Suprapubic skin (tissue), 4 donors: Measurements from ENCODE around the gene SFXN5. TPM values are rescaled to one million over a fixed set of nuclear protein-coding genes. Genes with fewer than 3 reads are reported as not detected.

Experiments used
- DNase-seq, 2 donors: peaks; one replicate each; pipeline ENCODE4 v3.0.0-alpha.2; 2019; ENCODE audit warnings: low spot score in 2 of 2
- H3K27ac ChIP-seq: fragments of 200-600 bp; sonication (generic); one replicate; pipeline ENCODE4 v1.5.1; 2019
- H3K27me3 ChIP-seq: fragments of 200-600 bp; sonication (generic); one replicate; pipeline ENCODE4 v1.5.1; 2019
- H3K36me3 ChIP-seq: fragments of 200-600 bp; sonication (generic); one replicate; pipeline ENCODE4 v1.5.1; 2019
- H3K4me1 ChIP-seq: fragments of 200-600 bp; sonication (generic); one replicate; pipeline ENCODE4 v1.5.1; 2019
- H3K4me3 ChIP-seq: fragments of 200-600 bp; sonication (generic); one replicate; pipeline ENCODE4 v1.5.1; 2019; ENCODE audit warnings: mild to moderate bottlenecking
- H3K9me3 ChIP-seq: fragments of 200-600 bp; sonication (generic); one replicate; pipeline ENCODE4 v1.5.1; 2019
- CTCF ChIP-seq, 2 donors: fragments of 200-600 bp in 1 of 2; fragments of 450-650 bp in 1 of 2; sonication (generic) in 1 of 2; IDR thresholded peaks; one replicate each; pipeline ENCODE4 v1.5.1; 2016 to 2019; ENCODE audit warnings: antibody characterized with exemption in 2 of 2, mild to moderate bottlenecking in 1 of 2, moderate library complexity in 1 of 2
- EP300 ChIP-seq: sonication (generic); formaldehyde crosslinking; IDR thresholded peaks from one replicate; pipeline ENCODE4 v1.6.1; 2017; ENCODE audit warnings: antibody characterized with exemption
- POLR2A ChIP-seq, 2 donors: fragments of 450-650 bp; IDR thresholded peaks; one replicate each; pipeline ENCODE4 v1.6.1; 2017; ENCODE audit warnings: antibody characterized with exemption in 2 of 2, mild to moderate bottlenecking in 2 of 2, moderate library complexity in 2 of 2
- POLR2AphosphoS5 ChIP-seq, 3 donors: sonication (generic); formaldehyde crosslinking; IDR thresholded peaks; one replicate each; pipeline ENCODE4 v1.6.1; 2017; ENCODE audit warnings: antibody characterized with exemption in 3 of 3
- WGBS: methylation state at CpG from one replicate; pipeline ENCODE4 v1.1.5; 2018; 5-methylcytosine and 5-hydroxymethylcytosine counted together
- total RNA-seq, 4 donors: library from RNA; depleted of rRNA; stranded (reverse); fragments of >200 nt; gene quantifications; one replicate each; pipeline ENCODE4 v1.1.0, GENCODE V29; 2016

The SFXN5 gene
- total RNA-seq, 4 donors from 2014 or later, result 11.9 to 25.7 (median 18.8) TPM

GRCh38 chr2:72952110-72952823 is 119.2 kb downstream of the SFXN5 start:
- WGBS, result 92% methylated on average over 8 of the region's 8 CpGs

GRCh38 chr2:72951303-72952095 is 120.0 kb downstream of the SFXN5 start:
- H3K36me3 ChIP-seq, result peaks cover 3% of the 10 kb centered on the region
- no peaks in the 10 kb centered on the region for H3K9me3 ChIP-seq
- H3K4me1 ChIP-seq, result no peaks in the 10 kb centered on the region
- H3K27ac ChIP-seq, result no peak overlapping the region
- WGBS, result 83% methylated on average over 6 of the region's 8 CpGs
- DNase-seq, result no peak
- no peak overlapping the region for H3K4me3 ChIP-seq
- TF ChIP-seq POLR2A (IDR thresholded peaks at IDR 0.05) (no peak), POLR2AphosphoS5 (IDR thresholded peaks at IDR 0.05) (no peak), CTCF (IDR thresholded peaks at IDR 0.05) (no peak), EP300 (no peak)
- no peaks in the 10 kb centered on the region for H3K27me3 ChIP-seq

More at GRCh38 chr2:72952110-72952823, 119.2 kb downstream of the SFXN5 start:
- H3K4me1 ChIP-seq, result no peaks in the 10 kb centered on the region
- H3K27me3 ChIP-seq, result no peaks in the 10 kb centered on the region
- peaks cover 3% of the 10 kb centered on the region for H3K36me3 ChIP-seq
- no peak overlapping the region for H3K27ac ChIP-seq
- TF ChIP-seq POLR2AphosphoS5 (IDR thresholded peaks at IDR 0.05) (no peak), POLR2A (IDR thresholded peaks at IDR 0.05) (no peak), EP300 (no peak), CTCF (IDR thresholded peaks at IDR 0.05) (no peak)
- H3K4me3 ChIP-seq, result no peak overlapping the region
- H3K9me3 ChIP-seq, result no peaks in the 10 kb centered on the region
- no peak for DNase-seq

- H3K9me3 ChIP-seq, result no peaks in the 10 kb centered on the region
- H3K4me3 ChIP-seq, result no peak overlapping the region
- TF ChIP-seq EP300 (no peak), CTCF (IDR thresholded peaks at IDR 0.05) (no peak)
- WGBS, result 60% methylated on average over 1 of the region's 13 CpGs
- no peak for DNase-seq
- peaks cover 3% of the 10 kb centered on the region for H3K36me3 ChIP-seq
- H3K27me3 ChIP-seq, result no peaks in the 10 kb centered on the region
- H3K27ac ChIP-seq, result no peak overlapping the region
- no peaks in the 10 kb centered on the region for H3K4me1 ChIP-seq
Measured at GRCh38 chr2:72950558-72951255, 120.8 kb downstream of the SFXN5 start.

GRCh38 chr2:72949642-72950041 is 121.9 kb downstream of the SFXN5 start:
- Histone ChIP-seq H3K27ac (no peak overlapping the region), H3K36me3 (no peaks in the 10 kb centered on the region), H3K4me3 (no peak overlapping the region), H3K27me3 (no peaks in the 10 kb centered on the region), H3K4me1 (no peaks in the 10 kb centered on the region), H3K9me3 (no peaks in the 10 kb centered on the region)
- 81% methylated on average over 4 of the region's 4 CpGs for WGBS
- no peak for DNase-seq
- TF ChIP-seq EP300 (no peak), POLR2A (IDR thresholded peaks at IDR 0.05) (no peak), POLR2AphosphoS5 (IDR thresholded peaks at IDR 0.05) (no peak), CTCF (IDR thresholded peaks at IDR 0.05) (no peak)

GRCh38 chr2:72949045-72949444 is 122.5 kb downstream of the SFXN5 start:
- Histone ChIP-seq H3K27ac (no peak overlapping the region), H3K4me1 (no peaks in the 10 kb centered on the region), H3K4me3 (no peak overlapping the region), H3K36me3 (no peaks in the 10 kb centered on the region), H3K27me3 (no peaks in the 10 kb centered on the region), H3K9me3 (no peaks in the 10 kb centered on the region)
- WGBS, result 80% methylated on average over 2 of the region's 2 CpGs
- TF ChIP-seq POLR2A (IDR thresholded peaks at IDR 0.05) (no peak), POLR2AphosphoS5 (IDR thresholded peaks at IDR 0.05) (no peak), CTCF (IDR thresholded peaks at IDR 0.05) (no peak), EP300 (no peak)
- no peak for DNase-seq
